ENCODE results near the gene SLC34A1. TPM values are rescaled to one million over a fixed set of nuclear protein-coding genes. Genes with fewer than 3 reads are reported as not detected.
A peak's percentile ranks its signal among the peaks of the same experiment; 100 is the strongest.
"Not testable (repeated sequence)": the region's sequence is repeated elsewhere in the genome, so short reads cannot be mapped to it uniquely, and the experiment has no call there.

Gene SLC34A1
- total RNA-seq, 1 experiment from 2014 or later, result not detected

DNA sequence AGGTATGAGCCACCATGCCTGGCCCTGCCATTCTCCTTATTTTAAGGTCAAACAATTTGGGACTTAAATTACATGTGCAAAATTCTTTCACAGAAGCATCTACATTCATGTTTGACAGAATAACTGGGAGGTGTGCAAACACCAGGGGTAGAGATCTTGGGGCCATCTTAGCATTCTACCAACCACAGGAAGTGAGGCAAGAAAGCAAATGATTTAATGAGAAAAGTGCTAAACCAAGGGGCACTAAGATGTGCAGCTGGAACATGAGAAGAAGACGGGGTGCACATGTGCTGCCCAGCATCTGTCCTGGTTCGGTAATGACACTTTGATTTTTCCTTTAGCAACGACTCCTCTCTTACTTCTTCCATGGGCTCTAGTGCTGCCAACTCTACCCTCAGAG is 26.3 kb downstream of the SLC34A1 start:
- no peak for DNase-seq (ENCODE audit: low read depth in 1 of 2, low spot score in 2 of 2)
- Histone ChIP-seq H3K27me3 (replicated peaks) (peaks cover 2% of the 10 kb centered on the region; the same call in 1 of the 2 replicates), H3K9me3 (replicated peaks) (no peaks in the 10 kb centered on the region), H3K4me1 (replicated peaks) (no peaks in the 10 kb centered on the region), H3K27ac (no peak overlapping the region), H3K4me3 (no peak overlapping the region), H3K36me3 (no peaks in the 10 kb centered on the region)

DNA sequence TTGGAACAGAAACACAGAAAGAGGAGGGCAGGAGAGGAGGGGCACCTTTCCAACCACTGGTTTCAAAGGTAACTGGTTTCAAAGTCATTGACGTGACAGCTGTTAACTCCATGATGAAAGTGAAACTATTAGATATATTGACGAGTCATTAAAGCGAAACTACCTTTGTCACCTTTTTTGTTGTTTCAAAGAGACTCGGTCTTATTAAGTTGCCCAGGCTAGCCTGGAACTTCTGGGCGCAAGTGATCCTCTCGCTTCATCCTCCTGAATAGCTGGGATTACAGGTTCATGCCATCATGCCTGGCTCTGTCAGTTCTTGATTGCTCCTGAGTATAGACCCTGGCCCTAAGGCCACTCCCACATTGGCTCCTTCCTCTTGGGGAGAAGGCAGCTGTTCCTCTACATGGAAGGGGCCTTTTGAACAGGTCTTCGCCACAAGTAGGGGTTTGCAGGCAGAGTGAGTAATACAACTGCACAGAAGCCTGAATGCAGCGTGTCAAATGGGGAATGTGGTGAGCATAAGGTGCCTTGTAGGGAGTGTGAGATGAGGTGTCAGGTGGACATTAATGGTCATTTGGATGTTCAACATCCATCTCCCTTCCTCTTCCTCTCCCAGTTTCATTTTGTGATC is 28.5 kb downstream of the SLC34A1 start:
- Histone ChIP-seq H3K36me3 (no peaks in the 10 kb centered on the region), H3K9me3 (replicated peaks) (no peaks in the 10 kb centered on the region), H3K27ac (no peak overlapping the region), H3K4me1 (replicated peaks) (no peaks in the 10 kb centered on the region), H3K27me3 (replicated peaks) (no peaks in the 10 kb centered on the region; the same call in 1 of the 2 replicates), H3K4me3 (no peak overlapping the region)
- DNase-seq (ENCODE audit: low read depth in 1 of 2, low spot score in 2 of 2), result no peak

DNA sequence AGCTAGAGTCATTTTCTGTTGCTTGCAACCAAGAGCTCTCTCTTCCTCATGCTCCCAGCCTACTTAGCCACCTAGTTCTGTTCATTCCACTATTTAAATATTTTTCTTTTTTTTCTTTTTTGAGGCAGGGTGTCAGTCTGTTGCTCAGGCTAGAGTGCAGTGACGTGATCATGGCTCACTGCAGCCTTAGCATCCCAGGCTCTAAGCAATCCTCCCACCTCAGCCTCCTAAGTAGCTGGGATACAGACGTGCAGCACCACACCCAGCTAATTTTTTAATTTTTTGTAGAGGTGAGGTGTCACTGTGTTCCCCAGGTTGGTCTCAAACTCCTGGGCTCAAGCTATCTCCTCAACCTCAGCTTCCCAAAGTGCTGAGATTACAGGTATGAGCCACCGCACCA is 30.2 kb downstream of the SLC34A1 start:
- no peaks in the 10 kb centered on the region; the same call in 1 of the 2 replicates for H3K27me3 ChIP-seq (replicated peaks)
- no peaks in the 10 kb centered on the region for H3K4me1 ChIP-seq (replicated peaks)

DNA sequence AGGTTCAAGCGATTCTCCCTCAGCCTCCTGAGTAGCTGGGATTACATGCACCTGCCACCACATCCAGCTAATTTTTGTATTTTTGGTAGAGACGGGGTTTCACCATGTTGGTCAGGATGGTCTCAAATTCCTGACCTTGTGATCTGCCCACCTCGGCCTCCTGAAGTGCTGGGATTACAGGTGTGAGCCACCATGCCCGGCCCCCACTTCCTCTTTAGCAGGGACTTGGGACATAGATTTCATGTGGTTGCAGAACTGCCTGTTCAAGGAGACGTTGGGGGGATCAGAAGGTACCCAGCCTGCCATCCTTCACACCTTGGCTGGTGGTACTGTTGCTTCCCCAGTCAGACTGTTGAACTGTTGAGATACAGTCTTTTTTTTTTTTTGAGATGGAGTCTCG is 32.8 kb downstream of the SLC34A1 start:
- not testable (repeated sequence) for DNase-seq (ENCODE audit: low read depth in 1 of 2, low spot score in 2 of 2); H3K4me3 ChIP-seq; H3K4me1 ChIP-seq (replicated peaks); H3K9me3 ChIP-seq (replicated peaks); H3K27me3 ChIP-seq (replicated peaks); H3K27ac ChIP-seq; H3K36me3 ChIP-seq

More for the DNA sequence above, 30.2 kb downstream of the SLC34A1 start:
- H3K4me3 ChIP-seq, result no peak overlapping the region
- no peaks in the 10 kb centered on the region for H3K36me3 ChIP-seq
- H3K9me3 ChIP-seq (replicated peaks), result no peaks in the 10 kb centered on the region
- no peak overlapping the region for H3K27ac ChIP-seq
- no peak for DNase-seq (ENCODE audit: low read depth in 1 of 2, low spot score in 2 of 2)

DNA sequence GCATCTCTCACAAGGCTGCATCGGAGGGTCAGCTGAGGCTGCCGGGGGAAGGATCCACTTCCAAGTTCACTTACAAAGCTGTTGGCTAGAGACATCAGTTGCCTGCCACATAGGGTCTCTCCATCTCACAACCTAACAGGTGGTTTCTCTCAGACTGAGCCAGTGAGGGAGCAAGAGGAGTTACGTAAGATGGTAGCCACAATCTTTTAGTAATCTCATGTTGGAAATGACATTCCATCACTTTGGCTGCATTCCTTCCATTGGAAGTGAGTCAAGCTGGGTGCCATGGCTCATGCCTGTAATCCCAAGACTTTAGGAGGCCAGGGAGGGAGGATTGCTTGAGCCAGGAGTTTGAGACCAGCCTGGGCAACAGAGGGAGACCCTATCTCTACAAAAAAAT is 34.8 kb downstream of the SLC34A1 start:
- no peak for DNase-seq (ENCODE audit: low read depth in 1 of 2, low spot score in 2 of 2)
- Histone ChIP-seq H3K36me3 (no peaks in the 10 kb centered on the region), H3K4me1 (replicated peaks) (no peaks in the 10 kb centered on the region), H3K27ac (no peak overlapping the region), H3K4me3 (no peak overlapping the region), H3K9me3 (replicated peaks) (no peaks in the 10 kb centered on the region), H3K27me3 (replicated peaks) (no peaks in the 10 kb centered on the region)

DNA sequence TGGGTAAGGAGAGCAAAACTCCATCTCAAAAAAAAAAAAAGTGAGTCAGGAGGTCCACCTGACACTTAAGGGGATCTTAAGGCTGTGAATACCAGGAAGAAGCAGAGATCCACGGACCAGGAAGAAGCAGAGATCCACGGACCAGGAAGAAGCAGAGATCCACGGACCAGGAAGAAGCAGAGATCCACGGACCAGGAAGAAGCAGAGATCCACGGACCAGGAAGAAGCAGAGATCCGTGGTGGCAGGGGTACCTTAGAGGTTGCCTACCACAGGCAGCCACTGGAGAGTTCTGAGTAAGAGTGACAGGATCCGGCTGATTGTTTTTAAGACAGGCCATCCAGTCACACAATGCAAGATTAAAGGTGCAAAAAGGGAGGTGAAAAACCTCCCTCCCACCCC is 36.2 kb downstream of the SLC34A1 start:
- not testable (repeated sequence) for H3K4me3 ChIP-seq; H3K4me1 ChIP-seq (replicated peaks); H3K27ac ChIP-seq; H3K9me3 ChIP-seq (replicated peaks); H3K27me3 ChIP-seq (replicated peaks); H3K36me3 ChIP-seq; DNase-seq (ENCODE audit: low read depth in 1 of 2, low spot score in 2 of 2)

DNA sequence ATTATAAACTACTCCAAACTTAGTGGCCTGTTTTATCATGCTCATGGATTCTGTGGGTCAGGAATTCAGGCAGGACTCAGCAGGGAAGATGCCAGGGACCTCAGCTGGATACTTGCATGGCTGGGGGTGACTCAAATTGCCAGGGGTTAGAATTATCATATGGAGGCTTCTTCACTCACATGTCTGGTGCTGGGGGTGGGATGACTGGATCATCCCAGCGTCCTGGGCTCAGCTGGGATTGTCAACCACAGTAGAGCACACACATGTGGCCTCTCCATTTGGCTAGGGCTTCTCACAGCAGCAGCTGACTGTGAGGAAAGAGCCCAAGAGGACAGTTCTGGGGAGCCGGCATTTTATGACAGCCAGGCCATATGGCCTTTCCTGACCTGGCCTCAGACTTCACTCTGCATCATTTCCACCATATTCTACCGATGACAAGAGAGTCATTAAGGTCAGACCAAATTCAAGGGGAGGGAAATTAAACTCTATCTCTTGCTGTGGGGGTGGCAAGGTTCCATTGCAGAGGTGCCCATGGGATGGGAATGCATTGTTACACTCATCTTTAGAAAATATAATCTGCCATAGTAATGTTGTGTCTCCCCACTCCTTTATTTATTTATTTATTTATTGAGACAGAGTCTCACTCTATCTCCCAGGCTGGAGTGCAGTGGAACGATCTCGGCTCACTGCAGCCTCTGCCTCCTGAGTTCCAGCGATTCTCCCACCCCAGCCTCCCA is 37.0 kb downstream of the SLC34A1 start:
- Histone ChIP-seq H3K36me3 (no peaks in the 10 kb centered on the region), H3K4me1 (replicated peaks) (peaks cover 8% of the 10 kb centered on the region), H3K4me3 (no peak overlapping the region), H3K27me3 (replicated peaks) (no peaks in the 10 kb centered on the region), H3K27ac (no peak overlapping the region), H3K9me3 (replicated peaks) (no peaks in the 10 kb centered on the region)
- no peak for DNase-seq (ENCODE audit: low read depth in 1 of 2, low spot score in 2 of 2)

DNA sequence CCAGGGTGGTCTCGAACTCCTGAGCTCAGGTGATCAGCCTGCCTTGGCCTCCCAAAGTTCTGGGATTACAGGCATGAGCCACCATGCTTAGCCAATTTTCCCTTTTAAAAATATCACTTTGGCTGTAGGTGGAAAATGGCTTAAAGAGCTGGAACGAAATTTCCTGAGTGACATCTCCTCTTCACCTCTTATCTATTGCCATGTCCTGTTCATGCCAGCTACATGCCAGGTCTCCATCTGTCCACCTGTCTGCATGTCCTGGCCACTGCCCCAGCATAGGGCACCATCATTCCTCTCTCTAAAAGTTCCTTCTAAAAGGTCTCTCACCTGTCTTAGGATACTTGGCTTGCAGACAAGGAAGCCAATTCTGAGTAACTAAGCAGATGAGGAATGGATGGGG is 39.4 kb downstream of the SLC34A1 start:
- H3K4me3 ChIP-seq, result no peak overlapping the region
- DNase-seq (ENCODE audit: low read depth in 1 of 2, low spot score in 2 of 2), result no peak
- peaks cover 17% of the 10 kb centered on the region for H3K36me3 ChIP-seq
- H3K4me1 ChIP-seq (replicated peaks), result peaks cover 21% of the 10 kb centered on the region
- no peak overlapping the region for H3K27ac ChIP-seq
- H3K27me3 ChIP-seq (replicated peaks), result no peaks in the 10 kb centered on the region
- H3K9me3 ChIP-seq (replicated peaks), result no peaks in the 10 kb centered on the region

DNA sequence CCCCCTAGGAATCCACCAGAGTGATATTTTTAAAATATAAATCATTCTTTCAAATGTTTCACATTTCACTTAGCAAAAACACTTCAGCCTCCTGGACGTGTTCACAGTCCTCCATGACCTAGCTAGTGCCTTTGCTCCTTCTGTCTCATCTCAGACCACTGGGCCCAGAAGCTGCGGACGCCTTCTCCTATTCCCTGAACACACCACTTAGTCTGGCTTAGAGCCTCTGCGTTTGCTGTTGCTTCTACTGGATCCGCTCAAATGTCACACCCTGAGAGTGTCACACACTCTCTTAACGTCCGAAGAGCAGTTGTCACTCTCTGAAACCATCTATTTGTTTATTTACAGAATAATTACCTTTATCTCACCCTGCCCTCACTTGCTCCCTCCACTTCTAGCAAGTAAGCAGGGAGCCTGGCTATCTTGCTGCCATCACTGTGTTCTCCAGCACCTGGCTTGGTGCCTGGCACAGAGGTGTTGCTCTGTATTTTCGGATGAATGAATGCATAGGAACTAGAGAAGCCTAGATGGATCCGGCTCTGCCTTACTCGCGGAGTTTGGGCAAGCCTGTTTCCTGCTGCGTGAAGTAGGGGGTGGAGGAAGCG is 41.1 kb downstream of the SLC34A1 start:
- Histone ChIP-seq H3K9me3 (replicated peaks) (no peaks in the 10 kb centered on the region), H3K27ac (peak overlapping the region; percentile 85), H3K36me3 (peaks cover 22% of the 10 kb centered on the region), H3K27me3 (replicated peaks) (no peaks in the 10 kb centered on the region), H3K4me1 (replicated peaks) (peaks cover 21% of the 10 kb centered on the region), H3K4me3 (peak overlapping the region; percentile 44)
- DNase-seq (ENCODE audit: low read depth in 1 of 2, low spot score in 2 of 2), result no peak

DNA sequence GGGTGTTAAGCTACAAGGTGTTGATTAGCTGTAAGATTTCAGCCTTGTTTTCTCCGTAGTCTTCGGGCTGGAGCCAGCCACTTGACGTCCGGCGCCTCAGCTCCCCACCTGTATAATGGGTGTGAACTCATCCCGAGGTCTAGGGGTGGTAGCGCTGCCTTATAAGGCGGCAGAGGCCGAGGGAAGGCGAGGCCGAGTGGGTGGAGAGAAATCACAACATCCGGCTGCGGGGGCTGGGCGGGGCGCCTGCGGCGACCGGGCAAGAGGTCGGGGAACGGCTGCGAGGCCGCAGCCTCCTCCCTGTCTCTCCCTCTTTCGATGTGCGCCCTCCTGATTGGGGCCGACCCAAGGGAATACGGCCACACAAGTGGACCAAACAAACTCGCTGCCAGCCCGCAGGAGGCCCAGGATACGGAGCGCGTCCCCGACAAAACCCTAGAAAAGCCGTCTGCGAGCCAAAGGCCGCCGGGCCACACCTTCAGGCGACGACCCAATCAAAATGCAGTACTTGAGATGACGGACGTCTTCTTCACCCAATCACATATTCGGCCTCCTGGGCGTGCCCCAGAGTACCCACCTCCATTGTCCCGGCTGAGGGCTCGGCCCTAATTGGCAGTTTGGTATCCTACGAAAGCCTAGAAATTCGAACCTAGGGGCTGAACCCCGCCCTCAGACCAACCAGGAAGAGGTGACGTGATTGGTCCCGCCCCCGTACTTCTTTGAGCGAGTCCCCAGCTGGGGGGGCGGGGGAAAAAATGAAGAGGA is 41.7 kb downstream of the SLC34A1 start:
- peaks cover 21% of the 10 kb centered on the region for H3K4me1 ChIP-seq (replicated peaks)
- H3K9me3 ChIP-seq (replicated peaks), result no peaks in the 10 kb centered on the region
- H3K36me3 ChIP-seq, result peaks cover 29% of the 10 kb centered on the region
- peak; percentile 100 for DNase-seq (ENCODE audit: low read depth in 1 of 2, low spot score in 2 of 2)
- no peaks in the 10 kb centered on the region for H3K27me3 ChIP-seq (replicated peaks)
- H3K4me3 ChIP-seq, result peak overlapping the region; percentile 44
- H3K27ac ChIP-seq, result peak overlapping the region; percentile 85

DNA sequence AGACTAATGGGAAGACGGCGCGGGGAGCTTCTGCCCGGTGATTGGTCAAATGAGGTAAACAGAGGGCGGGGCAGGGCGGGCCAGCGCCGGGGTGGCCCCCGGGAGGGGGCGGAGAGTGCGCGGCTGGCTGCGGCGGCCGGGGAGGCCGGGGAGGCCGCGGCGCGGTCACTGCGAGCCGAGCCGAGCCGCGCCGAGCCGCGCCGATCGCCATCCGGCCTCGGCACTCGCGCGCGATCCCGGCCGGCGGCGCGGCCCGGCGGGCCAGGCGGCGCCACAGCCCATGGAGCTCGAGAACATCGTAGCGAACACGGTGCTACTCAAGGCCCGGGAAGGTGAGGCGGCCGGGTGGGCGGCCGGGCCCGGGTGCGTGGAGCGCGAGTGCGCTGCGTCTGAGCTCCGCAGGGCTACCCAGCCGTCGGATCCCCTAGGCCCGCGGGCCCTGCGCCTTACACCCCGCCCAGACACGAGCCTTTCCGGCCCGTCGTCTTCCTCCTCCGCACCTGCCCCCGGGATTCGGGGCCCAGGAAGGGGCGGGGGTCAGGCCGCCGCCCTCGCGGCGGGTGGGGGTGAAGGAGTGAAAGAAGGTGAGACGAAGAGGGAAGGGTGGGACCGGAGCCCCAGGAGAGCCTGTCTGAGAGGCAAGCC is 42.5 kb downstream of the SLC34A1 start, which contains the start of gene GRK6:
Gene GRK6, plus strand, starts transcription at position 111 of the 645 bp plus-strand sequence. Its CDS starts 170 bp downstream, at position 281.
- Histone ChIP-seq H3K4me1 (replicated peaks) (peaks cover 21% of the 10 kb centered on the region), H3K27ac (peak within 1 kb of the TSS; percentile 85), H3K27me3 (replicated peaks) (no peaks in the 10 kb centered on the region), H3K4me3 (peak within 1 kb of the TSS; percentile 90), H3K9me3 (replicated peaks) (no peaks in the 10 kb centered on the region), H3K36me3 (peaks cover 36% of the 10 kb centered on the region)
- DNase-seq (ENCODE audit: low read depth in 1 of 2, low spot score in 2 of 2), result peak; percentile 49 to 63

DNA sequence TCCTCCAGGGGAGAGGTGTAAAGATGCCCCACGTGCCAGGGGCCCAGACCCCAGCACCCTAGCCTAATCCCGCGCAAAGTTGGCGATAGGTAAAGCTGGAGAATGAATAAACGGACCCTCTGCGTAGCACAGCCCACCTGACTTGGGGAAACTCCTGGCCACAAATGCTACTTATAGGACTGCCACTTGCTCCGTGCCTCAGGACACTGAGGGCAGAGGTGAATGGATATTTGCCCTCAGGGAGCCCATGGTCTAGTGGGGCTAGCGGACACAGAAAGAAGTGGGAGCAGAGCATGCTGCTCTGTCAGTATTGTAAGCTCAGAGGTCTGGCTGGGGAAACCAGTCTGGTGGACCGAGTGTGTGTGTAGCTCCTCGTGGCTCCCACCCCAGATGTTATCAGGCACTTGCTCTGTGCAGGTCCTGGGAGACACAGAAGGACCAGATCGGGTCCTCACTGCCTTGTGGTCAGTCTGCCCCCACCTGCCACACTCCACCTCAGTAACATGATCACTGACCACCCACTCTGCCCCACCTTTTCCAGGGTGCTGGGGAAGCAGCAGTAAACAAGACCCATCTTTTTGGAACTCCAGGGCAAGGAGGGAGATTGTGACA is 43.1 kb downstream of the SLC34A1 start:
- DNase-seq (ENCODE audit: low read depth in 1 of 2, low spot score in 2 of 2), result peak in 1 of 2 experiments; percentile 34
- Histone ChIP-seq H3K27ac (peak overlapping the region; percentile 67; the same call in 1 of the 2 replicates), H3K36me3 (peaks cover 42% of the 10 kb centered on the region), H3K4me1 (replicated peaks) (peaks cover 21% of the 10 kb centered on the region), H3K9me3 (replicated peaks) (no peaks in the 10 kb centered on the region), H3K4me3 (peak overlapping the region; percentile 90), H3K27me3 (replicated peaks) (no peaks in the 10 kb centered on the region)

Measured in SJSA1 (cell line).